IPS-18a (cell line): ENCODE data around the gene SPTBN5.

Experiments
- H3K27ac ChIP-seq: one replicate; pipeline ENCODE4 v1.5.1; 2013; ENCODE audit warnings: low read length
- H3K27me3 ChIP-seq: one replicate; pipeline ENCODE4 v1.6.1; 2013; ENCODE audit warnings: mild to moderate bottlenecking, low read length; ENCODE audit not compliant: control insufficient read depth, insufficient read depth
- H3K36me3 ChIP-seq: one replicate; pipeline ENCODE4 v1.6.1; 2013; ENCODE audit warnings: low read depth, low read length; ENCODE audit not compliant: control insufficient read depth
- H3K4me1 ChIP-seq: one replicate; pipeline ENCODE4 v1.6.1; 2013; ENCODE audit warnings: low read depth, low read length; ENCODE audit not compliant: control insufficient read depth
- H3K4me3 ChIP-seq: one replicate; pipeline ENCODE4 v1.5.1; 2013; ENCODE audit warnings: low read length
- H3K9ac ChIP-seq: one replicate; pipeline ENCODE4 v1.6.1; 2013; ENCODE audit warnings: mild to moderate bottlenecking, low read length, moderate library complexity
- H3K9me3 ChIP-seq: one replicate; pipeline ENCODE4 v1.6.1; 2013; ENCODE audit warnings: low read depth, low read length; ENCODE audit not compliant: control insufficient read depth

Gene SPTBN5

DNA sequence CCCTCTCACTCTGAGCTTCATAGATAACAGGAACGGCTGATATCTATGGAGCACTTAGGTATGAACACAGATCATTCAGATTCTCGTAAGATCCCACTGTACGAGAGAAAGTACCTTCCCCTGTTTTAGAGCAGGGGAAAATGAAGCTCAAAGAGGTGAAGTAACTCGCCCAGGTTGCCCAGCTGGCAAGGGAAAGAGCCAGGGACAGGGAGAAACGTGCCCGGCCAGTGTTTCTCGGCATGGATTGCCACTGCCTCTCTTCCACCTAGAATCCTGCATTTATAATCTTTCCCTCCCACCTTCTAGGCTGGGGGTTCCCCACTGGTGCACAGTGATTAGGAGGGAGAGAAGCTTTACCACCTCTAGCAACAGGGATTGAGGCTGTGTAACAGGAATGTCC, 39.5 kb upstream of the SPTBN5 start:
- Histone ChIP-seq H3K4me3 (no peak overlapping the region), H3K4me1 (peaks cover 6% of the 10 kb centered on the region), H3K9me3 (no peaks in the 10 kb centered on the region), H3K36me3 (no peaks in the 10 kb centered on the region), H3K27ac (no peak overlapping the region), H3K27me3 (no peaks in the 10 kb centered on the region), H3K9ac (no peak overlapping the region)

DNA sequence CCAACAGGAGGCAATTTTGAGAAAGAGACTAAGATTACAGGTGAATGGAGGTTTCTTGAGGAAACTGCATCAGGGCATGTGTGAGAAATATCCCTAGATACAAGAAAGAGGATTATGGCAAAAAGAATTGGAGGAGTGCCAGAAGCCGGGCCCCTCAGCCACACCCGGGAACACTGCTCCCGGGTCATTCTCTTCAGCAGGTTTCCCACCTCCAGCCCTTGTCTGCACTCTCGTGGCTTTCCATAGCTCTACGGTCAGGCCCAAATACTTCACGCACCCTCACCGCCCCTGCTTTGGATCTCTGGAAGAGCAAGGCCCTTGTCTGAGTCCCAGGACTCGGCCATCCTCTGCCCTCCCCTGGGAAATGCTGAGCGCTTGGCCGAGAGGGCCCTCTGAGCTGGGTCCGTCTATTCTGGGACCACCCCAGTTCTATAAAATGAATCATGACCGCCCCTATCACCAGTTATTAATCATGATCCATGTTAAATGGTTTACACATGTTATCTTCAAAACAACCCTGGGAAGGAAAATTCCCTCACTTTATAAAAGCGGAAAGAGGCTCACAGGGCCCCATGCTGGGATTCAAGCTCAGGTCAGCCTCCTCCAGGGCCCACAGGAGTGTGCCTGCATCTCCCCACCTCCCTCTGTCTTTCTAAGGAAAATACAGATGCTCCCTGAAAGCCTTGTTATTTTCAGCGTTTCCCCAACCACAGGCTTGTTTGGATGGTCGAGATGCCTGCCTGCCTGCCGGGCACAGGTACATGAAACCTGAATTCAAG, 38.8 kb upstream of the SPTBN5 start:
- no peak overlapping the region for H3K27ac ChIP-seq
- H3K27me3 ChIP-seq: no peaks in the 10 kb centered on the region
- no peak overlapping the region for H3K4me3 ChIP-seq
- no peaks in the 10 kb centered on the region for H3K36me3 ChIP-seq
- H3K9me3 ChIP-seq: no peaks in the 10 kb centered on the region
- H3K9ac ChIP-seq: no peak overlapping the region
- H3K4me1 ChIP-seq: peaks cover 6% of the 10 kb centered on the region

DNA sequence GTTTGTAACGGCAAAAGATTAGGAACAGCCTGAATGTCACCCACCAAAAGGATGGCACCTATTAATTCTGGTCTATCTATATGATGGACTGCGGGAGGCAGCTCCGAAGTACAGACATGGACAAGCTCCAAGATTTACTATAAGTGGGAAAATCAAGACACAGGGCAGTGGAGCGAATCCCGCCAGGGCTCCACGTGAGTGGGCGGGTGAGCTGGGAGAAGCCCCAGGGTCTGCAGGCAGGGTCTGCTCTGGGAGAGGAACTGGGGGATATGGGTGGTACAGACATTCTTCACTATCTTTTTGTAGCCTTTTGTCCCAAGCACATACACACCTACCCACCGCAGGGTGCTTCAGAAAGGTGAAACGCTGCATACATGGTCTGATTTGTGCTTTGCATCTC, 38.2 kb upstream of the SPTBN5 start:
- no peak overlapping the region for H3K4me3 ChIP-seq
- H3K9me3 ChIP-seq: no peaks in the 10 kb centered on the region
- H3K27me3 ChIP-seq: no peaks in the 10 kb centered on the region
- no peak overlapping the region for H3K9ac ChIP-seq
- no peaks in the 10 kb centered on the region for H3K36me3 ChIP-seq
- peaks cover 6% of the 10 kb centered on the region for H3K4me1 ChIP-seq
- H3K27ac ChIP-seq: no peak overlapping the region

DNA sequence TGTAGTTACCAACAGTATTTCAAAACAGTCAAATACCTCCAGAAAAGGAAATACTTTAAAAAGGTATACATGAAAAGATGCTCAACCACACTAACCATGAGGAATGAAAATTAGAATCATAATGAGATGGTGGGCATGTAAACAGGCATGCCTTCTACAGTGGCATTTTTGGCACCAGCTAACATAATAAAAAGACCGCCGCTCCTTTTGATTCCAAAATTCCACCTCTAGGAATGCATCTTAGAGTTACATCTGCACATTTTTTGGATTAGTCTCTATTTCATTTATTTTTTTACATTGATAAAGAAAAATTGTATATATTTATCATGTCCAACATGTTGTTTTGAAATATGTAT, 37.0 kb upstream of the SPTBN5 start:
- Histone ChIP-seq H3K4me3 (no peak overlapping the region), H3K4me1 (peaks cover 6% of the 10 kb centered on the region), H3K36me3 (no peaks in the 10 kb centered on the region), H3K9ac (no peak overlapping the region), H3K27ac (no peak overlapping the region), H3K9me3 (no peaks in the 10 kb centered on the region), H3K27me3 (no peaks in the 10 kb centered on the region)

DNA sequence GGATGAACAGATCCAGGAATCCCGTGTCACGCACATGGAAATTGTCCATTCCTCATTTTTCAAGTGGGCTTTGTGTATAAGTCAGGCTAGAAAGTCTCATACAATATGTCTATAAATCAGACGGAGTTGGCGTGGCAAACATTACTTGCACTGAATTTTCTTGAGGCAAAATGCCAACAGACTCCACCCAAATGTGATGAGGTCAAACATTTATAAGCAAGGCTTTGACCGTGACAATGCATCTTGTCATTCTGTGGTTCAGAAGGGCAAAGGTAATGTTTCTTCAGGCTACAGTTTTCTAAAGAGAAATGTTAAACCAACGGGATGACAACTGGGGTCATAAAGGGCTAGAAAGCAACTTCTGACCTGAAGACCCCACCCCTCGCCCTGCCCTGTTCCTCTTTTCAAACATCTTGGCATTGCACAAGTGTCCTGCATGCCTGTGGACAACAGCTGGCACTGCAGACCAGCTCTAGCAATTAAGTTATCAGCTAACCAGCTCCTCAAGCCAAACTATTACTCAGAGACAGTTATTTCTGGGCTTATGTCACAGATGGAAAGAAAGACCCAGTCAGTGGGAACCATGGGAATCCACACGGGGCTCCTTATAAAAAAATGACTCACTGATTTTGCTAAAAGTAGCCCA, 36.5 kb upstream of the SPTBN5 start:
- no peak overlapping the region for H3K27ac ChIP-seq
- H3K4me1 ChIP-seq: peaks cover 6% of the 10 kb centered on the region
- no peaks in the 10 kb centered on the region for H3K27me3 ChIP-seq
- no peaks in the 10 kb centered on the region for H3K36me3 ChIP-seq
- no peaks in the 10 kb centered on the region for H3K9me3 ChIP-seq
- H3K4me3 ChIP-seq: no peak overlapping the region
- H3K9ac ChIP-seq: no peak overlapping the region

DNA sequence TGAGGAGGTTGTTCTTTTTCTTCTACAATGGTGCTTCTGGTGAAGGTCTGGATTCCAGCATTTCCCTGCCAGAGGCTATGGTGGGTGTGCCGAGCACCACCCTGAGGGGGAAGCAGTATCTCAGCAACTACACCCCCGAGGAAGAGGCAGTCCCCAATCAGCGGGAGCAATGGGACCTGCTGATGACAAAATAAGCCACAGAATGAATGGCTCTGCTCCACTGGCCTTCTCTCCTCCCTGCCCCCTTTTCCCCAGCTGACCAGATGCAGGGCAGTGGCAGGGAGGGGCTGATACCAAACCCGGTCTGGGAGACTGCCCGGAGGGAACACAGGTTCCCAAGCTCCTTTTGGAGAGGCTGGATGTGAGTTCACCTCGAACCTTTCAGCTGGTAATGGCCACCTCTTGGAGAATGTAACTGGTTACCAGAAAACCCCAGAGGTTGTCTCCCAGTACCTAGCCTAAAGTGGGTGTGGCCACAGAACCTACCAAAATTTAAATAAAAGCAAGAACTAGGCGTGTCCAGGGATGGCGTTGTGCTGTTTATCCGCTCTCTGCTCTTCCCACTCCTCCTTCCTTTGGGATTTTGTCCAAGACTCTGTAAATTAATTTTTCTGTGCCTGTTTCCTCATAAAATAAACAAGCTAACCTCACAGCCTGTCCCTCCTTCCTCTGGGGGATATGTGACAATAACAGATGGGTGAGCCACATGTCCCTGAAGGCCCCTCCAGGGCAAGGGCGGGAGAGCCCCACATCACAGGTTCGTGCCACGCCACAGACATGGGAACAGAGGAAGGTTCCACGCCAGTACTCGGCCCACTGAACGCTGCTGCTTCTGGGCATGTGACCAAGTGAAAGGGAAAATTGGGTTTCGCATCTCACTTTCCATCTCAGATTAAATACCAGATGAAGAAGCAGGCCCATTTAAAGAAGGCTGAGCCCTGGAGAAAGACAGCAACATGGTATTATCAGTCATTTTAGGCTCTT, 35.1 kb upstream of the SPTBN5 start:
- no peak overlapping the region for H3K4me3 ChIP-seq
- H3K9me3 ChIP-seq: no peaks in the 10 kb centered on the region
- H3K9ac ChIP-seq: no peak overlapping the region
- no peaks in the 10 kb centered on the region for H3K27me3 ChIP-seq
- H3K27ac ChIP-seq: no peak overlapping the region
- H3K4me1 ChIP-seq: peaks cover 6% of the 10 kb centered on the region
- no peaks in the 10 kb centered on the region for H3K36me3 ChIP-seq

DNA sequence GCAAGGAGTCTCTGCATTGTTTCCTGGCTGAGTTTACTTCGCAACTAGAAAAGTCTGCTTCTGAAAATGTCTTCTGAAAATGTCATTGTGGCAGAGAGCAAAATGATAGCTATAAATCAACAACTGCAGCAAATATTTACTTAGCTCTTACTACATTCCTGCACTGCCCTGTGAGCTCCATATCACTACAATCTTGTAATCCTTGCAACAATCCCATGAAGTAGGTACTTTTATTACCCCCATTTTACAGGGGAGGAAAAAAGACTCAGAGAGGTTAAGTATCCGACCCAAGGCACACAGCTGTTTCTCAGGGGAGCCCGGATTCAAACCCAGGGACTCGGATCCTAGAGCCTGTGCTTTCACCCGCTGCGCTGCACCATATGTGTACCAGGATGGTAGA, 34.2 kb upstream of the SPTBN5 start:
- Histone ChIP-seq H3K9me3 (no peaks in the 10 kb centered on the region), H3K27me3 (no peaks in the 10 kb centered on the region), H3K27ac (no peak overlapping the region), H3K4me3 (no peak overlapping the region), H3K9ac (no peak overlapping the region), H3K4me1 (peaks cover under 1% of the 10 kb centered on the region), H3K36me3 (no peaks in the 10 kb centered on the region)

DNA sequence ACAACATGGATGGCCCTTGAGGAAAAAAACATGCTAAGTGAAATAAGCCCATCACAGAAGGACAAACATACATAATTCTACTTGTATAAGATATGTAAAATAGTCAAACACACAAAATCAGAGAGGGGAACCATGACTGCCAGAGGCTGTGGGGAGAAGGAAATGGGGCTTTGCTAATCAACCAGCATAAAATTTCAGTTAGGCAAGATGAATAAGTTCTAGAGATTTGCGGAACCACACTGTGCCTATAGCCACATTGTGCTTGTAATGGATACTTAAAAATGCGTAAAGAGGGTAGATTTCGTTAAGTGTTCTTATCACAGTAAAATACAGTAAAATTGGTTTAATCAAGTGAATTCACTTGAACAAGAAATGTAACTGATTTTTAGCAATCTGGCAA, 33.7 kb upstream of the SPTBN5 start:
- Histone ChIP-seq H3K9ac (no peak overlapping the region), H3K4me3 (no peak overlapping the region), H3K27ac (no peak overlapping the region), H3K4me1 (no peaks in the 10 kb centered on the region), H3K36me3 (no peaks in the 10 kb centered on the region), H3K27me3 (no peaks in the 10 kb centered on the region), H3K9me3 (no peaks in the 10 kb centered on the region)

DNA sequence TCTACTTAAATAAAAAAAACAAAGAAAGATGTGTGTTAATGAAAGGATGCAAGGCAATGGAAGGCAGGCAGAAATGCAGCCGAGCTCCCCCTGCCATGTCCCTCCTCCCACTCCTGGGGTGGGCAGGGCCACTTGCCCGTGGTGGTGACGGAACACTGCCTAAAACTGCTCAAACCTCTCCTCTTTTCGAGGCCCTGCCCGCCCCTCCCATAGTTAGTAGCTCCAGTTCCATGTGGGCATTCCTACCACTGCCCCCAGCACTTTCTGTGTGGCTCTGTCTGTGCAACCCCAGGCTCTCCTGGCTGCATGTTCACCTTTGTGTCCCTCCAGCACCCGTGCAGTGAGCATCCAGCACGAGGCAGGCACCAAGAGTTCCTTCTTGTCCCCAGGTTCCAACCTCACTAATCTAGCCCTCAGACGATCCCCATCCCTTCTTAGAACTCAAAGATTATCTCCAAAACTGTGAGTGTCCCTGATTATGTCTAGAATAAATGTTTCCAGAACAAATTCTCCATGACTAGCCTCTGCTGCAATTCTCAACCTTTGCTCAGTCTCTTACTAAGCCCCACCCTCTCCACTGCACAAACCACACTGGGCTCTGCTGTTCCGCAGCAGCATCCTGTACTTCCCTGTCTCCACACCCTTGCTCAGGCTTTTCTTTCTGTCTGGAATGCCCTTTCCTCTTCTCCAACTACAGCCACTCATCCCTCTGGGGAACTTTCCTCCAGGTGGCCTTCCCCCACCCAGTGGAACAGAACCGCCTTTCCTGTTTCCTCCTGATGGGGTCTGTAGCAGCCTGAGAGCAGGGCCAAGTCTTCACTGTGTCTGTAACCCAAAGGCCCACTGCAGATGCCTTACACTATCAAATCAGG, 32.6 kb upstream of the SPTBN5 start:
- H3K27me3 ChIP-seq: no peaks in the 10 kb centered on the region
- no peaks in the 10 kb centered on the region for H3K36me3 ChIP-seq
- no peak overlapping the region for H3K27ac ChIP-seq
- H3K4me1 ChIP-seq: no peaks in the 10 kb centered on the region
- no peaks in the 10 kb centered on the region for H3K9me3 ChIP-seq
- no peak overlapping the region for H3K9ac ChIP-seq
- no peak overlapping the region for H3K4me3 ChIP-seq

DNA sequence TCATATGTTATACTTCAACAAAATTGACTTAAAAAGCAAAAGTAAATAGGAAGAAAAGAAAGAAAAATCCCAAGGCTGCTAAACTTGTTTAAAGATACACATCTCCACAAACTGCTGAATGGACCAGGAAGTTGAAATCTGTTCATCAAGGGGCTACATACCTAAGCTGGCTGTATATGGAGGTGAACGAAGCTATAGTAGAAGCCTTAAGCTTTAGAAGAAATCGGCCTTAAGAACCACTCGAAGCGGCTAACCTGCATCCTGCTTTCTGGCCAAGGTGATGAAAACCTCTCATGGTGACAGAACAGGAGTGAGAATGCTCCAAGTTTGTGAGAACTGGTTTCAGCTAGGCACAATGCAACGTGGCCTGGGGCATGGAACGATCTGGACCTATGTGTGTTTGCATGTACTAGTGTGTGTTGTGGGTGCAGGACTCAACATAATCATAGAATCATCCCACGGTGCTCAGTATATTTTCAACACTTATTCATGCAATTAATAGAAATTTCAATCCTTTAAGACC, 31.3 kb upstream of the SPTBN5 start:
- Histone ChIP-seq H3K27me3 (no peaks in the 10 kb centered on the region), H3K9ac (no peak overlapping the region), H3K4me1 (no peaks in the 10 kb centered on the region), H3K27ac (no peak overlapping the region), H3K4me3 (no peak overlapping the region), H3K9me3 (no peaks in the 10 kb centered on the region), H3K36me3 (no peaks in the 10 kb centered on the region)
